Measurements from ENCODE around the gene TMED5.

The TMED5 gene

GRCh38 chr1:93199150-93199549 lies 18.9 kb upstream of the TMED5 start:
- Histone ChIP-seq H2BK5ac (ENCODE audit: low read length) (no peak overlapping the region), H3K27ac (ENCODE audit: low read depth, low read length) (no peak overlapping the region), H3K4me3 (ENCODE audit: low read length) (no peak overlapping the region), H3K4ac (ENCODE audit: low read depth, low read length) (no peak overlapping the region), H3K23ac (ENCODE audit: low read length) (no peak overlapping the region), H3K79me2 (ENCODE audit: control insufficient read depth, insufficient read depth, low read length) (no peaks in the 10 kb centered on the region), H3K27me3 (ENCODE audit: insufficient read depth, low read length, poor library complexity) (no peaks in the 10 kb centered on the region), H4K8ac (ENCODE audit: low read depth, low read length) (no peak overlapping the region), H4K5ac (ENCODE audit: low read length) (no peak overlapping the region), H3K4me1 (ENCODE audit: control insufficient read depth, low read depth, low read length) (no peaks in the 10 kb centered on the region), H3K56ac (ENCODE audit: low read length) (no peak overlapping the region), H3K9ac (ENCODE audit: low read length) (no peak overlapping the region), H3K79me1 (ENCODE audit: low read length) (no peaks in the 10 kb centered on the region), H2AK5ac (ENCODE audit: low read length) (no peak overlapping the region), H2BK120ac (ENCODE audit: low read depth, low read length) (no peak overlapping the region), H3K4me2 (ENCODE audit: low read length) (no peak overlapping the region), H2BK15ac (replicated peaks; ENCODE audit: low read depth) (no peak overlapping the region), H3K36me3 (ENCODE audit: control insufficient read depth, insufficient read depth, low read length) (no peaks in the 10 kb centered on the region), H3K18ac (ENCODE audit: low read length) (no peak overlapping the region)
- WGBS (ENCODE audit: extremely low coverage, insufficient coverage, low lambda C conversion rate), result no CpG with 5 or more reads among the region's 9 CpGs
- no peak for DNase-seq

DNA sequence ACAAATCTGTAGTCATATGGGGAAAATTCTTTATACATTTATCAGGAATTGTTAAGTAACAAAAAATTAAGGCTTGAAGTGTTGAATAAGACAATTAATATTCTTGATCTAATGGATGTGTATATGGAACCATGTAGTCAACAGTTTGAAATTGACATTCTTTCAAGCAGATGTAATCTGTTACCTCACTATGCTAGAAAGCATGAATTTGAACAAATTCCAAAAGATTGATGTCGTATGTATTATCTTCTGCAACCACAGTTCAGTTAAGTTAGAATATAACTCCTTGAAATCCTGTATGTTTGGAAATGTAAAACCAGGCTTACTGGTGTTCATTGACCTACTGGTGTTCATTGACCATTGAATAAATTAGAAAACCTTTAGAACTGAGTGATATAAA lies 16.4 kb upstream of the TMED5 start:
- H2BK5ac ChIP-seq (ENCODE audit: low read length), result no peak overlapping the region
- H3K4me3 ChIP-seq (ENCODE audit: low read length), result no peak overlapping the region
- no peak overlapping the region for H3K4ac ChIP-seq (ENCODE audit: low read depth, low read length)
- H4K5ac ChIP-seq (ENCODE audit: low read length), result no peak overlapping the region
- H3K36me3 ChIP-seq (ENCODE audit: control insufficient read depth, insufficient read depth, low read length), result no peaks in the 10 kb centered on the region
- H2BK120ac ChIP-seq (ENCODE audit: low read depth, low read length), result no peak overlapping the region
- no peak overlapping the region for H3K23ac ChIP-seq (ENCODE audit: low read length)
- H3K79me2 ChIP-seq (ENCODE audit: control insufficient read depth, insufficient read depth, low read length), result no peaks in the 10 kb centered on the region
- H3K27ac ChIP-seq (ENCODE audit: low read depth, low read length), result no peak overlapping the region
- no CpG with 5 or more reads among the region's 1 CpG for WGBS (ENCODE audit: extremely low coverage, insufficient coverage, low lambda C conversion rate)
- H3K4me1 ChIP-seq (ENCODE audit: control insufficient read depth, low read depth, low read length), result no peaks in the 10 kb centered on the region
- H4K8ac ChIP-seq (ENCODE audit: low read depth, low read length), result no peak overlapping the region
- H3K27me3 ChIP-seq (ENCODE audit: insufficient read depth, low read length, poor library complexity), result no peaks in the 10 kb centered on the region
- no peak overlapping the region for H2BK15ac ChIP-seq (replicated peaks; ENCODE audit: low read depth)
- H3K9ac ChIP-seq (ENCODE audit: low read length), result no peak overlapping the region
- H3K56ac ChIP-seq (ENCODE audit: low read length), result no peak overlapping the region
- DNase-seq, result no peak
- no peak overlapping the region for H3K18ac ChIP-seq (ENCODE audit: low read length)
- H2AK5ac ChIP-seq (ENCODE audit: low read length), result no peak overlapping the region
- no peaks in the 10 kb centered on the region for H3K79me1 ChIP-seq (ENCODE audit: low read length)
- H3K4me2 ChIP-seq (ENCODE audit: low read length), result no peak overlapping the region

- Histone ChIP-seq H3K27ac (ENCODE audit: low read depth, low read length) (no peak overlapping the region), H4K5ac (ENCODE audit: low read length) (no peak overlapping the region), H3K4me2 (ENCODE audit: low read length) (no peak overlapping the region), H2BK15ac (replicated peaks; ENCODE audit: low read depth) (no peak overlapping the region), H3K4me1 (ENCODE audit: control insufficient read depth, low read depth, low read length) (no peaks in the 10 kb centered on the region), H4K8ac (ENCODE audit: low read depth, low read length) (no peak overlapping the region), H3K4ac (ENCODE audit: low read depth, low read length) (no peak overlapping the region), H2BK120ac (ENCODE audit: low read depth, low read length) (no peak overlapping the region), H3K23ac (ENCODE audit: low read length) (no peak overlapping the region), H3K79me1 (ENCODE audit: low read length) (no peaks in the 10 kb centered on the region), H2BK5ac (ENCODE audit: low read length) (no peak overlapping the region), H3K4me3 (ENCODE audit: low read length) (no peak overlapping the region), H3K18ac (ENCODE audit: low read length) (no peak overlapping the region), H3K79me2 (ENCODE audit: control insufficient read depth, insufficient read depth, low read length) (no peaks in the 10 kb centered on the region), H3K56ac (ENCODE audit: low read length) (no peak overlapping the region), H2AK5ac (ENCODE audit: low read length) (no peak overlapping the region), H3K27me3 (ENCODE audit: insufficient read depth, low read length, poor library complexity) (no peaks in the 10 kb centered on the region), H3K36me3 (ENCODE audit: control insufficient read depth, insufficient read depth, low read length) (no peaks in the 10 kb centered on the region), H3K9ac (ENCODE audit: low read length) (no peak overlapping the region)
- WGBS (ENCODE audit: extremely low coverage, insufficient coverage, low lambda C conversion rate), result no CpG with 5 or more reads among the region's 4 CpGs
- no peak for DNase-seq
Observed at GRCh38 chr1:93194231-93194990, 14.2 kb upstream of the TMED5 start.

DNA sequence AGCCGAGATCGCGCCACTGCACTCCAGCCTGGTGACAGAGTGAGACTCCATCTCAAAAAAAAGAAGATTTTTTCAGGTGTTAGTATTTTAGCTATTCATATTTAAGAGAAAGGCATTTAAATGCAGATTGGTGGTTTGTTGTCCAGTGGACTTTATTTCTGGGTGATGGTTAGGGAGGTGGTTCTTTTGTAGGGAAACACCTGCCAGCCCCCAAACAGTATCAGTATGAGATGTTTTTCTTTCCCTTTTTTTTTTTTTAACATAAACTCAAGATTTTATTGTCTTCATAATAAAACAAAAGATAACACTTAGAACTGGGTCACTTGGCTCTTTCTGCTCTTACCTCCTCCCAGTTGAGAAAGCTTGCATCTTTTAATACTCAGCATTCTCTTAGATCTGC lies 10.2 kb upstream of the TMED5 start:
- H3K56ac ChIP-seq (ENCODE audit: low read length), result no peak overlapping the region
- no peaks in the 10 kb centered on the region for H3K79me2 ChIP-seq (ENCODE audit: control insufficient read depth, insufficient read depth, low read length)
- DNase-seq, result no peak

GRCh38 chr1:93186667-93187066 lies 6.5 kb upstream of the TMED5 start:
- no peak overlapping the region for H3K56ac ChIP-seq (ENCODE audit: low read length)
- H3K36me3 ChIP-seq (ENCODE audit: control insufficient read depth, insufficient read depth, low read length), result no peaks in the 10 kb centered on the region
- WGBS (ENCODE audit: extremely low coverage, insufficient coverage, low lambda C conversion rate), result no CpG with 5 or more reads among the region's 1 CpG
- H3K79me1 ChIP-seq (ENCODE audit: low read length), result no peaks in the 10 kb centered on the region
- H4K5ac ChIP-seq (ENCODE audit: low read length), result no peak overlapping the region
- H3K9ac ChIP-seq (ENCODE audit: low read length), result no peak overlapping the region
- no peak overlapping the region for H3K18ac ChIP-seq (ENCODE audit: low read length)
- DNase-seq, result no peak
- H3K4me3 ChIP-seq (ENCODE audit: low read length), result no peak overlapping the region
- no peak overlapping the region for H3K23ac ChIP-seq (ENCODE audit: low read length)
- no peak overlapping the region for H3K4me2 ChIP-seq (ENCODE audit: low read length)
- no peaks in the 10 kb centered on the region for H3K27me3 ChIP-seq (ENCODE audit: insufficient read depth, low read length, poor library complexity)
- H4K8ac ChIP-seq (ENCODE audit: low read depth, low read length), result no peak overlapping the region
- H3K79me2 ChIP-seq (ENCODE audit: control insufficient read depth, insufficient read depth, low read length), result peaks cover 3% of the 10 kb centered on the region
- no peaks in the 10 kb centered on the region for H3K4me1 ChIP-seq (ENCODE audit: control insufficient read depth, low read depth, low read length)
- no peak overlapping the region for H2AK5ac ChIP-seq (ENCODE audit: low read length)
- H2BK5ac ChIP-seq (ENCODE audit: low read length), result no peak overlapping the region
- no peak overlapping the region for H2BK15ac ChIP-seq (replicated peaks; ENCODE audit: low read depth)
- no peak overlapping the region for H2BK120ac ChIP-seq (ENCODE audit: low read depth, low read length)
- H3K4ac ChIP-seq (ENCODE audit: low read depth, low read length), result no peak overlapping the region
- no peak overlapping the region for H3K27ac ChIP-seq (ENCODE audit: low read depth, low read length)

More for the DNA sequence above, 10.2 kb upstream of the TMED5 start:
- H3K4me3 ChIP-seq (ENCODE audit: low read length), result no peak overlapping the region
- H3K27me3 ChIP-seq (ENCODE audit: insufficient read depth, low read length, poor library complexity), result no peaks in the 10 kb centered on the region
- H3K27ac ChIP-seq (ENCODE audit: low read depth, low read length), result no peak overlapping the region
- H2BK5ac ChIP-seq (ENCODE audit: low read length), result no peak overlapping the region
- no peak overlapping the region for H2BK120ac ChIP-seq (ENCODE audit: low read depth, low read length)
- H4K5ac ChIP-seq (ENCODE audit: low read length), result no peak overlapping the region
- H4K8ac ChIP-seq (ENCODE audit: low read depth, low read length), result no peak overlapping the region
- no peak overlapping the region for H3K4me2 ChIP-seq (ENCODE audit: low read length)
- no CpG with 5 or more reads among the region's 3 CpGs for WGBS (ENCODE audit: extremely low coverage, insufficient coverage, low lambda C conversion rate)
- H3K4me1 ChIP-seq (ENCODE audit: control insufficient read depth, low read depth, low read length), result no peaks in the 10 kb centered on the region
- no peak overlapping the region for H3K23ac ChIP-seq (ENCODE audit: low read length)
- H3K9ac ChIP-seq (ENCODE audit: low read length), result no peak overlapping the region
- H3K79me1 ChIP-seq (ENCODE audit: low read length), result no peaks in the 10 kb centered on the region
- no peaks in the 10 kb centered on the region for H3K36me3 ChIP-seq (ENCODE audit: control insufficient read depth, insufficient read depth, low read length)
- H3K4ac ChIP-seq (ENCODE audit: low read depth, low read length), result no peak overlapping the region
- no peak overlapping the region for H3K18ac ChIP-seq (ENCODE audit: low read length)
- H2AK5ac ChIP-seq (ENCODE audit: low read length), result no peak overlapping the region
- H2BK15ac ChIP-seq (replicated peaks; ENCODE audit: low read depth), result no peak overlapping the region
